NT2/D1 (cell line): ENCODE results near the gene RAPGEF4.

ENCODE experiments used
- DNase-seq: peaks from one replicate; pipeline ENCODE4 v3.0.0-alpha.2; 2011; ENCODE audit warnings: low read depth, low spot score
- H3K27me3 ChIP-seq: 2 replicates; pipeline ENCODE4 v1.6.0; 2011; ENCODE audit warnings: mild to moderate bottlenecking; ENCODE audit not compliant: insufficient read length, insufficient read depth
- H3K36me3 ChIP-seq: 2 replicates; pipeline ENCODE4 v1.6.1; 2011; ENCODE audit warnings: mild to moderate bottlenecking, low read length, mixed read lengths; ENCODE audit not compliant: insufficient read depth, insufficient read length
- H3K4me1 ChIP-seq: 2 replicates; pipeline ENCODE4 v1.5.1; 2011; ENCODE audit not compliant: insufficient read depth, insufficient read length
- H3K4me3 ChIP-seq: 2 replicates; pipeline ENCODE4 v1.5.1; 2011; ENCODE audit warnings: low read depth; ENCODE audit not compliant: insufficient read length
- H3K9ac ChIP-seq: 2 replicates; pipeline ENCODE4 v1.6.0; 2011; ENCODE audit warnings: low read depth; ENCODE audit not compliant: insufficient read length
- H3K9me3 ChIP-seq: 2 replicates; pipeline ENCODE4 v1.5.1; 2011; ENCODE audit warnings: mild to moderate bottlenecking, low read length; ENCODE audit not compliant: insufficient read depth
- SUZ12 ChIP-seq: IDR thresholded peaks from 2 replicates; pipeline ENCODE4 v1.6.1; 2011; ENCODE audit not compliant: insufficient read length, insufficient read depth; ENCODE audit errors: extremely low read depth
- YY1 ChIP-seq: IDR thresholded peaks from 2 replicates; pipeline ENCODE4 v1.6.1; 2011; ENCODE audit not compliant: insufficient read length, insufficient read depth
- ZNF274 ChIP-seq: IDR thresholded peaks from 2 replicates; pipeline ENCODE4 v1.6.1; 2011; ENCODE audit warnings: mild to moderate bottlenecking, low read depth, low read length

RAPGEF4 gene

DNA sequence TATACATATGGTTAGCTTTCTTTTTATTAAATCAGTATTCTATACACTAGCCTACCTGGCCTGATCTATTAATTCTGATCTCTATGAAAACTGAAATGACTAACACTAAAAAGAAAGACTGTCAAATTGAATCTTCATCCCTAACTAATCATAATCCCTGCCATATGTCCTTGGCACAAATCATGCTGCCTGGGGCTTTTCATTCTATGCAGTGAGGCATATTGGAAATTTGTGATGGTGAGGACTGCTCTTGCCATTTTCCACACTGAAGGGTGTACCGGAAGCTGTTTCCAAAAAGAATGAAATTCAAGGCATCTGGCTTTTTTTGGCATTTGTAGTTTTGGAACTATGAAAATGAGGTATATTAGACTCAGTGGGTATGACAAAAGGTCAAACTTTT lies 39.7 kb downstream of the RAPGEF4 start:
- DNase-seq, result no peak
- Histone ChIP-seq H3K36me3 (no peaks in the 10 kb centered on the region), H3K4me1 (no peaks in the 10 kb centered on the region), H3K4me3 (no peak overlapping the region), H3K9ac (no peak overlapping the region), H3K27me3 (no peaks in the 10 kb centered on the region), H3K9me3 (no peaks in the 10 kb centered on the region; the same call in 1 of the 2 replicates)
- no peak for TF ChIP-seq SUZ12
- no peak for TF ChIP-seq ZNF274
- TF ChIP-seq YY1, result no peak

DNA sequence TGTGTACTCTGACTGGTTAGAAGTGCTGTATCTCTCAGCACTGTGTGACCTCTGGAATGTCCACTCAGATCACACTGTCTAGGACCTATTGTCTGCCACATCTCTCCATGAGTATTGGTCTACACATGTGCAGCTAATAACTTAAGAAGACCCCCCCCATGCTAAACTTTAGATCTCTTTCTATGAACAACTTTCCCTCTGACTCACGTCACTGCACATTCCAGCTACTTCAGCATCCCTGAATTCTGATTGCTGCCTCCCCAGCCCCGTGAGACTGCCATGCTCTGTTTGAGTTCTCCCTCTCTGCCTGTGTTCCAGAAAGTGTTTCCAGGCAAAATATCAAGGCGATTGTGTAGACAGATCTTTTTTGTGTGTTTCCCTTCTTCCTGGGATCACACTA lies 41.8 kb downstream of the RAPGEF4 start:
- H3K27me3 ChIP-seq, result no peaks in the 10 kb centered on the region
- peaks cover 6% of the 10 kb centered on the region for H3K9me3 ChIP-seq
- TF ChIP-seq SUZ12, result no peak
- no peak for TF ChIP-seq ZNF274
- TF ChIP-seq YY1, result no peak
- no peak overlapping the region for H3K9ac ChIP-seq
- no peak overlapping the region for H3K4me3 ChIP-seq
- H3K36me3 ChIP-seq, result no peaks in the 10 kb centered on the region
- no peak for DNase-seq
- no peaks in the 10 kb centered on the region for H3K4me1 ChIP-seq

GRCh38 chr2:172782506-172783164 lies 47.0 kb downstream of the RAPGEF4 start:
- H3K36me3 ChIP-seq, result no peaks in the 10 kb centered on the region
- H3K27me3 ChIP-seq, result no peaks in the 10 kb centered on the region
- H3K4me3 ChIP-seq, result no peak overlapping the region
- TF ChIP-seq SUZ12 (no peak), ZNF274 (no peak), YY1 (no peak)
- peaks cover 3% of the 10 kb centered on the region for H3K4me1 ChIP-seq
- no peak overlapping the region for H3K9ac ChIP-seq
- H3K9me3 ChIP-seq, result peaks cover 6% of the 10 kb centered on the region; the same call in 1 of the 2 replicates
- DNase-seq, result no peak

- no peak overlapping the region for H3K4me3 ChIP-seq
- no peaks in the 10 kb centered on the region for H3K27me3 ChIP-seq
- H3K9ac ChIP-seq, result no peak overlapping the region
- peak; percentile 23 for DNase-seq
- H3K36me3 ChIP-seq, result no peaks in the 10 kb centered on the region
- peaks cover 6% of the 10 kb centered on the region; the same call in 1 of the 2 replicates for H3K9me3 ChIP-seq
- TF ChIP-seq ZNF274 (no peak), YY1 (no peak), SUZ12 (no peak)
- H3K4me1 ChIP-seq, result peaks cover 3% of the 10 kb centered on the region
Measured at GRCh38 chr2:172783165-172783898, 47.7 kb downstream of the RAPGEF4 start.

GRCh38 chr2:172788871-172789270 lies 53.2 kb downstream of the RAPGEF4 start:
- Histone ChIP-seq H3K4me1 (peaks cover 2% of the 10 kb centered on the region), H3K9me3 (no peaks in the 10 kb centered on the region), H3K36me3 (no peaks in the 10 kb centered on the region), H3K9ac (no peak overlapping the region), H3K4me3 (no peak overlapping the region), H3K27me3 (no peaks in the 10 kb centered on the region)
- DNase-seq, result no peak
- no peak for TF ChIP-seq SUZ12
- no peak for TF ChIP-seq ZNF274
- no peak for TF ChIP-seq YY1

GRCh38 chr2:172790404-172790803 lies 54.8 kb downstream of the RAPGEF4 start:
- Histone ChIP-seq H3K9me3 (no peaks in the 10 kb centered on the region), H3K4me3 (no peak overlapping the region), H3K4me1 (peaks cover 2% of the 10 kb centered on the region), H3K36me3 (no peaks in the 10 kb centered on the region), H3K9ac (no peak overlapping the region), H3K27me3 (no peaks in the 10 kb centered on the region)
- TF ChIP-seq ZNF274 (no peak), YY1 (no peak), SUZ12 (no peak)
- DNase-seq, result no peak

DNA sequence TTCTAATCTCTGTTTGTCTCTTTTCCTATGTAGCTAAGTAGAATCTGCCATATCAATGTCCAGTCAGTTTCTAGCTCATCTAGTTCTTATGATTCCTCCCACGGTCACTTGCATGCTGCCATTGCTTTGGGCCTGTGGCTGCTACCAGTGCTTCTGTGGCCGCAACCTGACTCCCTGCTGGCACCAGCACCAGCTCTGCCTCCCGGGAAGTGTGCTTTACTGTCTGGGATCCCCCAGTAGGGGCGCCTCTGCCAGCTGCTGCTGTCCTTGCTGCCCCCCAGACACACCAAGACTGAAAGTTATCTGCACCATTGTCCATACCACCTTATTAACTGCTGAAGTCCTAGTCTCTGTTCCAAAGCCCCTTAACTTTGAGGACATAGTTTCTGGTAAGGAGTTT lies 56.3 kb downstream of the RAPGEF4 start:
- Histone ChIP-seq H3K27me3 (no peaks in the 10 kb centered on the region), H3K9ac (no peak overlapping the region), H3K4me1 (peaks cover 2% of the 10 kb centered on the region), H3K4me3 (no peak overlapping the region), H3K36me3 (no peaks in the 10 kb centered on the region), H3K9me3 (no peaks in the 10 kb centered on the region)
- DNase-seq, result no peak
- TF ChIP-seq ZNF274 (no peak), SUZ12 (no peak), YY1 (no peak)
